GM03348 (cell line): ENCODE measurements around the gene WFS1.

Experiments used
- DNase-seq: peaks from one replicate; pipeline ENCODE4 v3.0.0; 2012; ENCODE audit warnings: low spot score

The WFS1 gene

GRCh38 chr4:6300359-6300758 lies 30.7 kb downstream of the WFS1 start:
- DNase-seq = no peak

GRCh38 chr4:6301051-6301731 lies 31.5 kb downstream of the WFS1 start:
- DNase-seq = no peak

GRCh38 chr4:6301732-6302442 lies 32.2 kb downstream of the WFS1 start:
- DNase-seq = no peak

- DNase-seq = no peak
These were observed 33.2 kb downstream of the WFS1 start for GRCh38 chr4:6302869-6303268.

- DNase-seq = no peak
These were observed 34.3 kb downstream of the WFS1 start for GRCh38 chr4:6303943-6304342.

GRCh38 chr4:6306299-6306698 lies 36.6 kb downstream of the WFS1 start:
- no peak for DNase-seq

GRCh38 chr4:6307230-6307629 lies 37.6 kb downstream of the WFS1 start:
- DNase-seq = no peak

GRCh38 chr4:6307891-6308290 lies 38.2 kb downstream of the WFS1 start:
- no peak for DNase-seq

DNA sequence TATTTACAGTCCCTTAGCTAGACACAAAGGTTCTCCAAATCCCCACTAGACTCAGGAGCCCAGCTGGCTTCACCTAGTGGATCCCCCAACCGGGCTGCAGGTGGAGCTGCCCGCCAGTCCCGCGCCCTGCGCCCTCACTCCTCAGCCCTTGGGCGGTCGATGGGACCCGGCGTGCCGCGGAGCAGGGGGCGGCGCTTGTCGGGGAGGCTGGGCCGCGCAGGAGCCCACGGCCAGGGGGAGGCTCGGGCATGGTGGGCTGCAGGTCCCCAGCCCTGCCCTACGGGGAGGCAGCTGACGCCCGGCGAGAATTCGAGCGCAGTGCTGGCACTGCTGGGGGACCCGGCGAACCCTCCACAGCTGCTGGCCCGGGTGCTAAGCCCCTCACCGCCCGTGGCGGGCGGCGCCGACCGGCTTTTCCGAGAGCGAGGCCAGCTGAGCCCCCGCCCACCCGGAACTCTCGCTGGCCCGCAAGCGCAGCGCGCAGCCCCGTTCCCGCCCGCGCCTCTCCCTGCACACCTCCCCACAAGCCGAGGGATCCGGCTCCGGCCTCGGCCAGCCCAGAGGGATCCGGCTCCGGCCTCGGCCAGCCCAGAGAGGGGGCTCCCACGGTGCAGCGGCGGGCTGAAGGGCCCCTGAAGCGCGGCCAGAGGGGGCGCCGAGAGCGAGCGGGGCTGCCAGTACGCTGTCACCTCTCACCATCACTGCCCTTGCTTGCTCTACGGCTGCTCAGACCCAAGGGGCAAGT lies 39.4 kb downstream of the WFS1 start:
- DNase-seq = no peak

DNA sequence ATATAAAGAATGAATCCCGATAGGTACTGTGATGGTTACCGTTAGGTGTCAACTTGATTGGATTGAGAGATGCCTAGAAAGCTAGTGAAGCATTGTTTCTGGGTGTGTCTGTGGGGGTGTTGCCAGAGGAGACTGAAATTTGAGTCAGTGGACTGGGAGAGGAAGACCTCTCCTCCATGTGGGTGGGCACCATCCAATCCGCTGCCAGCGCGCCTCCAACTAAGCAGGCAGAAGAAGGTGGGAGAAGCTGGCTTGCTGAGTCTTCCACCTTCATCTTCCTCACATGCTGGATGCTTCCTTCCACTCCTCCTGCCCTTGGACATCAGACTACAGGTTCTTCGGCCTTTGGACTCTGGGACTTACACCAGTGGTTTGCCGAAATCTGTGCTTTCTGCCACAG lies 40.1 kb downstream of the WFS1 start:
- DNase-seq = no peak

DNA sequence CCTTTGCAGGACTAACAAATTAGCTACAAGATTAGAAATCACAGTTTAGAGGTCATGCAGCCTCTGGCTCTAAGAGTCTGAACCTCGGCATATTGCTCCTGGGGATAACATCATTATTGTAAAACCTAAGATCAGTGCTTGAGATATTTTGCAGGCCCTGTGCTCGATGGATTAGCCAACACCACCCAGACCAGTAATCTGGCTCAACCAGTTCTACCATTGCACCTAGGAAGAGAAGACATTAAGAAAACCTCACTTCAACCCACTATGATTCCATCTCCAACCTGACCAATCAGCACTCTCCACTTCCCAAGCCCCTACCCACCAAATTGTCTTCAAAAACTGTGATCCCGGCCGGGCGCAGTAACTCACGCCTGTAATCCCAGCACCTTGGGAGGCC lies 43.6 kb downstream of the WFS1 start:
- no peak for DNase-seq

DNA sequence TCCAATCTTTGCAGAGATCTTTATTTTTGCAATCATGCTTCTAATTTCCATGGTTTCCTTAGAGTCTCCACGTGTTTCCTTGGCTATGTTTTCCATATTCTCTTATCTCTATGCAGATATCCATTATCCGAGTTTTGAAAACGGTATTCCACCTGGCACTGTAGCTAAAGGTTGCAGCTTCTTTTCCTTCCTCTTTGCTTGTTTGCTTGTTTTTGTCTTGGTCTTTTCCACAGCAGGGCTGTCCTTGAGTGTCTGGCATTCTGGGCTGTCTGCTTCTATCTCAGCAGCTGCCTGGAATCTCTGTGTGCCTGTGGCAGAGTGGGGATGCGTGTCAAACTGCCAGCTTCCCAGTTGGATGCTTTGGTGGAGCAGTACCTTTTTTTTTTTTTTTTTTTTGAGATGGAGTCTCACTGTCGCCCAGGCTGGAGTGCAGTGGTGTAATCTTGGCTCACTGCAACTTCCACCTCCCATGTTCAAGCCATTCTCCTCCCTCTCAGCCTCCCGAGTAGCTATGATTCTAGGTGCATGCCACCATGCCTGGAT lies 46.9 kb downstream of the WFS1 start:
- no peak for DNase-seq

- DNase-seq = no peak
These were observed 48.6 kb downstream of the WFS1 start for GRCh38 chr4:6318206-6318605.

DNA sequence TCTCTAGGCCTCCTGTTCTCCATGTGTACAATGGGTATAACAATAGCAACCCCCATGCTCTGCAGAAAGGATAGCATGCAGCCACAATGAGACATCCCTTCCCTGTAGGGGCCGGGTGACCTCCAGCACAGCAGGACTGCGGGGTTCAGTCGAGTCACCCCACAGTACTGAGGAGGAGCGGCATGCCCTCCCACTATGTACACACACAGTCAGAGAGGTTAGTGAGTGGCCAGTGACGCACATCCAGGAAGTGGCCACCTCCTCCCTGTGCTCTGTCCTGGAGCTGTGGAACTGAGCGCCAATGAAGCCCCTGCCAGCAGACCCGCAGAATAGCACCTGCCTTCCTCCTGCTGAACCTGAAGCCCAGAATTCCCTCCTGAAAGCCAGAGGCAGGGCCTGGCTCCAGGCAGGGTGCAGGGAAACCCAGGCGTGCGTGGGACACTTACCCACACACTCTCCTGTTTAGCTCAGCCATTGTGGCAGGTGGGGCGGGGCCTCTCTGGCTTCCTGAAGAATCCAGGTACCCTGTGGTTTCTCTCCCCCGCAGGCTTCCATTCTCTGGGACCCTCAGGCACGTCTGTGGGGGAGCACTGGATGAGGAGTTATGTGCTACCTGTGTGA lies 50.0 kb downstream of the WFS1 start:
- no peak for DNase-seq

GRCh38 chr4:6320663-6321062 lies 51.0 kb downstream of the WFS1 start:
- no peak for DNase-seq

GRCh38 chr4:6321361-6321760 lies 51.7 kb downstream of the WFS1 start:
- DNase-seq = no peak

DNA sequence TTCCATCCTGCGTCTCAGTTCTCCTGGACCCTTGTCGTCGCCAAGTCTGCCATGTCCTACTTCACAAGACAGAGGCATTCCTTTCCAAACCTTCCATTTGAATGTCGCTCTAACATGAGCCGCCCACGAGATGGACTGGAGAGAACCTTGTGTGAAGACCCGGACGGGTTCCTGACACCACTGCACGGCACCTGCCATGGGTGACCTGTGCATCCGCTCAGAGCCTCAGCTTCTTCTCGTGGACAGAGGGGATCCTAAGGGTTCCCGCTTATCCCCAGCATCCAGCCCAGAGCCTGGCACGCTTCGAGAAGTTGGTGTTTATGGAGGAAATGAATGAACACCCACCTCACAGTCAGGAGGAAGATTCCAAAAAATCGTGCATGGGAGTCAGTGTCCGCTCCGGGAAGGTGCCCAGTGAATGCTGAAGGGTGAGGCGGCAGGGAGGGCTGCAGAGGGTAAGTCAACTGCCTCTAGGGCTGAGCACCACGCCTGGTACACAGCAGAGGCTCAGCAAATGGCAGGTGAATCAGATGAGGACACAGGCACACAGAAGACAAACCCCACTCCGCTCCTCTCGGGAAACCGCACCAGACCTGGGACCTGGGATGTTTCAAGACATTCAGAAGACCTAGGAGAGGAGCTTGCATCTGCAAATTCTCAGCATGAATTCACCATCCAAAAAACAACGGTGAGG lies 52.6 kb downstream of the WFS1 start:
- no peak for DNase-seq

DNA sequence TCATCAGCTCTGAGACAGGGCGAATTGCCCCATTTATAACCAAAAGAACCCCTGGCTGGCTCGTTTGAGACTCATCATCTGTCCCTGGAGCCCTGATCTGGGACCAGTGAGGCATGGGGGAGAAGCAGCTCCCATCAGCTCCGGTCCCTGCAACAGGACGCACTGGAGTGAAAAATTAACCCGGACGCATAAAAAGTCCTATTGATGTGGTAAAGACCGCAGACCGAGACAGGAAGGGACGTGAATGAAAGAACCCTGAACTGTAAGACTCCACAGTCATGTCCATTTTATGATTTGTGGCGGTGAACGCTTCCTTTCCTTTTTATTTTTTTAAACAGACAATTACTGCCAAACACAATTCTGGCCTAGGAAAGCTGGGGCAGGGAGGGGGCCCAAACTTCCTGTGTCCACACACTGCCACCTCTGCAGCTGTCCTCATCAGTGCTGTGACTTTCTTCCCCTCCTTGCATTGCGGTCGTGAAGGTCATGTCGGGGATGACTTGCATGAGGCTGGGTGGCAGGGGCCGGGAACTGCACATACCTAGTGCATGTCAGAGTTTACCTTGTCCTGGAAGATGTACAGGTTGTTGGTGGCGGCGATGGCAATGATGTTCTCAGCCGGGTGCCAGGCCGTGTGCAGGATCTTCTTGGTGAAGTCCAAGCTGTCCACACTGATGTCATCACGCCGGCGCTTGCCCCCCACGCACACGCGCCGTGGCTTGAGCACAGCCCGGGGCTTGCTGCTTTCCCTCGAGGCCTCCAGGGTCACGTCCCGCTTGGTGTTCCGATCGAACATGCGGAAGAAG lies 53.3 kb downstream of the WFS1 start:
- no peak for DNase-seq

DNA sequence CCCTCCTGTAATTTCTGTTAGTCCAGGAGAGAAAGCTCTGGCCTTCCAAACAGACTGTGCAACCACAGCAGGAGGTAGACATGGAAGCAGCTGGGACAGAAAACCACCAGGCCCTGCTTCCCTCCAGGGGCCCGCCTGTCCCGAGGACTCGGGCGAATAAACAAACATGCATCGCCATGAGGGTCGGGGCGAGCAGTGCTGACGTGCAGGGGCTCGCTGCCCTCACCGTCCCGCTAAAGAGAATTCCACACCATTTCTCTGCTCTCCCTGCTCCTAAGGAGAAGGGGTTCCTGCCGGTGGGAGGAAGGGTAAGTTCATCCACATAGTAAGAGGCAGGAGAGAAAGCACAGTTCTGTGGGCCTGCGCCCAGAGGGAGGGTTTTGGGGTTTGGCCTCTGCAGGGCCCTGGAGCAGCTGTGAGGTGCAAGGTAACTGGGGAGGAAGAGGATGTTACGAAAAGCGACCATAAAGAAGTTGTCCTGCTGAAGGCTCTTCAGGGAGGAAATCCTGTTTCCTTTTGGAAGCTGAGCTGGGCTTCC lies 54.9 kb downstream of the WFS1 start:
- no peak for DNase-seq

- peak; percentile 33 for DNase-seq
These were observed 55.5 kb downstream of the WFS1 start for GRCh38 chr4:6324999-6325787.
